Pancreas (tissue), 10 donors: ENCODE data around the gene STRA8. TPM values are rescaled to one million over a fixed set of nuclear protein-coding genes. Genes with fewer than 3 reads are reported as not detected.
A peak's percentile ranks its signal among the peaks of the same experiment; 100 is the strongest.

Experiments
- ATAC-seq, 4 donors: fragments of 200-7000 bp; cut with Tn5 transposase; one replicate each; pipeline versions ENCODE4 v1.8.0 to v1.9.1; 2020; ENCODE audit warnings: mild to moderate bottlenecking in 4 of 4, moderate library complexity in 4 of 4
- DNase-seq, 6 donors: peaks; one replicate each; pipeline ENCODE4 v3.0.0-alpha.2; 2020
- FAIRE-seq: peaks from 2 replicates; lab custom pipeline; 2012; peaks lifted over from hg19 to GRCh38; lab: Jason Lieb, UNC
- H3K27ac ChIP-seq, 4 donors: fragments of 200-600 bp; sonication (generic); 1 replicate in 3 of 4; 2 replicates in 1 of 4; pipeline versions ENCODE4 v1.5.0 to v1.8.0; 2020
- H3K27me3 ChIP-seq, 4 donors: fragments of 200-600 bp; one replicate each; pipeline ENCODE4 v1.8.0; 2021
- H3K36me3 ChIP-seq, 3 donors: fragments of 200-600 bp; sonication (generic) in 1 of 3; one replicate each; pipeline versions ENCODE4 v1.5.0 to v1.8.0; 2020 to 2021
- H3K4me1 ChIP-seq, 3 donors: fragments of 200-600 bp; one replicate each; pipeline ENCODE4 v1.8.0; 2021
- H3K4me3 ChIP-seq, 4 donors: fragments of 200-600 bp; sonication (generic) in 2 of 4; one replicate each; pipeline versions ENCODE4 v1.5.0 to v1.8.0; 2020 to 2021
- H3K9me3 ChIP-seq, 4 donors: fragments of 200-600 bp; one replicate each; pipeline ENCODE4 v1.8.0; 2021
- CTCF ChIP-seq, 4 donors: fragments of 200-600 bp; sonication (generic) in 3 of 4; IDR thresholded peaks; one replicate each; pipeline versions ENCODE4 v1.5.0 to v1.8.0; 2021; ENCODE audit warnings: antibody characterized with exemption in 4 of 4
- WGBS, 2 donors: extraction: QIAGEN DNeasy Blood & Tissue Kit; methylation state at CpG; one replicate each; pipeline ENCODE4 v1.1.7; 2013; 5-methylcytosine and 5-hydroxymethylcytosine counted together
- intact Hi-C, 3 donors: fragments of 100-400 bp; cut with DNase I; formaldehyde crosslinking; loops; one replicate each; pipeline versions ENCODE4 v1.11.1 to v1.14.2; 2022
- polyA plus RNA-seq, 2 donors: library from polyadenylated mRNA; stranded (reverse); fragments of 200-250 nt; gene quantifications; one replicate each; pipeline ENCODE4 v1.2.3, GENCODE V29; 2013
- total RNA-seq, 6 donors: library from RNA; stranded (reverse); fragmentation: NEBNext Ultra II Directional in 4 of 6; extraction: Animal tissue kit (Norgen Biotek cat#: 25700) in 4 of 6; gene quantifications; one replicate each; pipeline versions ENCODE4 v1.2.1 to v1.2.4, GENCODE V29; 2021 to 2023
- donor health status: healthy with polysubstance abuse.
- donor health status: DM: no; HTN: no; CAD: no; lungs with moderate emphysema.
- donor health status: DM: no; HTN: no; CAD: no.
- donor health status: control.
- donor health status: control.
- donor health status: Bipolar disorder and iron deficiency.
- donor health status: DM: yes; HTN: yes; CAD: no.
- donor health status: DM: no; HTN: no; CAD: no.
- donor health status: DM: no; HTN: no; CAD: no.
- donor health status: DM: yes; HTN: yes; CAD: no.

The STRA8 gene
- total and polyA plus RNA-seq, 8 donors: 0.12 TPM; not detected in 7

- H3K4me3 ChIP-seq: no peak overlapping the region
- DNase-seq: peak in 1 of 6 donors; percentile 20
- TF ChIP-seq CTCF (IDR thresholded peaks at IDR 0.05): no peak
- H3K36me3 ChIP-seq: no peaks in the 10 kb centered on the region
- FAIRE-seq: no peak
- H3K9me3 ChIP-seq: no peaks in the 10 kb centered on the region
- no peak for ATAC-seq
- H3K27me3 ChIP-seq: no peaks in the 10 kb centered on the region
- 92 to 93% methylated on average over 4 of the region's 4 CpGs for WGBS, 2 donors
- no peak overlapping the region for H3K27ac ChIP-seq
- no peaks in the 10 kb centered on the region for H3K4me1 ChIP-seq
- intact Hi-C loops: no loop called here
Observed at GRCh38 chr7:135251496-135252391, 18.1 kb downstream of the STRA8 start.

- no peak overlapping the region for H3K4me3 ChIP-seq
- ATAC-seq (peak in 3 of 4 donors; percentile 65 to 91 (median 90)), FAIRE-seq (no peak), DNase-seq (peak in 3 of 6 donors; percentile 30 to 57 (median 49))
- 49 to 55% methylated on average over 9 of the region's 9 CpGs for WGBS, 2 donors
- TF ChIP-seq CTCF (IDR thresholded peaks at IDR 0.05): no peak
- no peaks in the 10 kb centered on the region for H3K27me3 ChIP-seq
- no peaks in the 10 kb centered on the region for H3K4me1 ChIP-seq
- H3K27ac ChIP-seq: peak overlapping the region in 3 of 4 donors; percentile 16 to 64 (median 20)
- no peaks in the 10 kb centered on the region for H3K9me3 ChIP-seq
- no peaks in the 10 kb centered on the region for H3K36me3 ChIP-seq
- intact Hi-C loops: no loop called here
Observed at GRCh38 chr7:135253851-135254771, 20.5 kb downstream of the STRA8 start.

GRCh38 chr7:135257790-135258189, 24.2 kb downstream of the STRA8 start:
- no peaks in the 10 kb centered on the region for H3K4me1 ChIP-seq
- H3K9me3 ChIP-seq: no peaks in the 10 kb centered on the region
- no peaks in the 10 kb centered on the region for H3K36me3 ChIP-seq
- intact Hi-C loops: no loop called here
- TF ChIP-seq CTCF (IDR thresholded peaks at IDR 0.05): no peak
- no peaks in the 10 kb centered on the region for H3K27me3 ChIP-seq
- no peak overlapping the region for H3K4me3 ChIP-seq
- FAIRE-seq (no peak), ATAC-seq (no peak), DNase-seq (peak in 1 of 6 donors; percentile 7)
- H3K27ac ChIP-seq: no peak overlapping the region
- whole genome bisulfite sequencing, 2 donors: 39 to 45% methylated on average over 4 of the region's 4 CpGs

- WGBS, 2 donors: 79 to 80% methylated on average over 3 of the region's 3 CpGs
- TF ChIP-seq CTCF (IDR thresholded peaks at IDR 0.05): no peak
- ATAC-seq (no peak), FAIRE-seq (no peak), DNase-seq (peak in 1 of 6 donors; percentile 26)
- H3K36me3 ChIP-seq: no peaks in the 10 kb centered on the region
- H3K27me3 ChIP-seq: no peaks in the 10 kb centered on the region
- no peaks in the 10 kb centered on the region for H3K9me3 ChIP-seq
- H3K4me3 ChIP-seq: no peak overlapping the region
- H3K27ac ChIP-seq: no peak overlapping the region
- intact Hi-C loops: no loop called here
- no peaks in the 10 kb centered on the region for H3K4me1 ChIP-seq
Observed at GRCh38 chr7:135258585-135258984, 24.9 kb downstream of the STRA8 start.
